DMS 273 treated with DMSO at 0.1 percent for 48 hours (cell line): ENCODE results near the gene PPEF1.
"Not testable (repeated sequence)": the region's sequence is repeated elsewhere in the genome, so short reads cannot be mapped to it uniquely, and the experiment has no call there.

Source experiments
- DNase-seq: peaks from one replicate; lab custom pipeline; 2025; lab: John Stamatoyannopoulos, UW

Gene PPEF1

DNA sequence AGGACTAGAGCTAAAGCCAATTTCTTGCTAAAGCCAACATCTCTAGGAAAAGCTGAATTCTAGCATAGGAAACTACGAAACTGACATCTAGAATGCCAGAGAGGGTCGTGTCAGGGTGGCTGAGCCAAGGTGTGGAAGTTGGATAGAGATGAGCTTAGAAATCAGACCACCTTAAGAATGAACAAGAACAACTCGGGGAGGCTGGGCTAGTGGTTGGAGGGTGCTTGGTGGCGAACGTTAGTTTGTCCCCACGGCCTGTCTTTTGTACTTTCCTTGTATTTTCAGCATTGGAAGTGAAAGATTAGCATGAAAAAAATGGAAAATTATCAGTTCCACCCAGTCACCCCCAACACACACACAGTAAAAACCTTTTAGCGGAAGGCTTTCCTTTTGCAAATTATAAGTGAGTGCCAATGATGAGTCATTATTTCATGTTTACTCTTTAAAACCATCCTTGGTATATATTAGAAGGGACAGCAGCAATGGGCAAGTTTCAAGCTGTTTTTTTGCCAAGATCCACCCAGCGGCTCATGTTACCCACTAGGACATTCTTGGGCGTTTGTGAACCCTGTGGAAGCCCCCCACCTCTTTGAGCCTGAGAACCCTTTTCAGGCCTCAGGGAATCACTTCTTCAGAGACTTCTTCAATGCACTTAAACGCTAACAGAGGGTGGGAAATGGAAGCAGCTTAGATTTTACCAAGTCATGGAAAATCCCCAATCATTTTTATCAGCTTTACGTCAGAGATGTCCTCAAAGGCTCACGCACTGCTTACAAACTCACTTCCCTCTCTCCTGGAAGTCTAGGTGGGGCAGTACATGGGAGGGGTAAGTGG, 4.9 kb upstream of the PPEF1 start:
- no peak for DNase-seq

- DNase-seq: no peak
Measured at GRCh38 chrX:18709833-18710232, 2.4 kb downstream of the PPEF1 start.

GRCh38 chrX:18714910-18715309, 7.5 kb downstream of the PPEF1 start:
- DNase-seq: no peak

GRCh38 chrX:18719852-18720251, 12.4 kb downstream of the PPEF1 start:
- DNase-seq: no peak

DNA sequence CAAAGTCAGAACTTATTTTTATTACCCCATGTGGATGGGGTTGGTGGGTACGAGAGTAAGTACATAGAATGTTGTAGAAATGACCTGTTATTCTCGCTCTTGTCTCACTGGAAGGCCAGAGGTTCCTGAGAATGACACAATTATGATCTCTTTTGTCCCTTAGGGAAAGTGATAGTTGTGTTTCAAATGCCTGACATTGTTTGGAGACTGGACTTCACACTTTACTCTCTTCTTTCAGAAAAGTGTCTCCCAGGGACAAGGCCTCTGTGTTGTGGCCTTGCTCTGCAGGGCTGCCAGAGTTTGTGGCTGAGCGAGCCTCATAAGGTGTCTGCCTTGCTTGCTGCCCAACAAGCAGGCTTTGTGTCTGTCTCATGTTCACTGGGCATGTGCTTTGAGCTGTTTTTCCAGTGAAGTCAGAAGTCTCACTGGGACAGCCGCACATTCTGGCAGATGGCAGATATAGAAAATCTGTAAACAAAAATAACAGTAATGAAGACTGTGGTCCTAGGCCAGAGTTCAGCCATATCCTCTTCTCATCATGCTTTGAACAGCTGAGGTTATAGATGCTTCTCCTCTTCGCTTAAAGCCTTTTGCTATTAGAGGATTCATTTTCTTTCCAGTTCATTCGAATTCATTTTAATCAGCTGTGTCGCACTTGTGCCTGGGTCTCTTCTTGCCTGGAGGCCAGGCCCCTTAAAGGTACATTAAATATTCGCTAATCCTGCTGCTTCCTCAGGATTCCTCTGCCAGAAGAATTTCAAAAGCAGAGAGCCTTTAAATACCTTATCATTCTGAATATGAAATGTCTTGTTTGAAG, 14.4 kb downstream of the PPEF1 start:
- DNase-seq: no peak

DNA sequence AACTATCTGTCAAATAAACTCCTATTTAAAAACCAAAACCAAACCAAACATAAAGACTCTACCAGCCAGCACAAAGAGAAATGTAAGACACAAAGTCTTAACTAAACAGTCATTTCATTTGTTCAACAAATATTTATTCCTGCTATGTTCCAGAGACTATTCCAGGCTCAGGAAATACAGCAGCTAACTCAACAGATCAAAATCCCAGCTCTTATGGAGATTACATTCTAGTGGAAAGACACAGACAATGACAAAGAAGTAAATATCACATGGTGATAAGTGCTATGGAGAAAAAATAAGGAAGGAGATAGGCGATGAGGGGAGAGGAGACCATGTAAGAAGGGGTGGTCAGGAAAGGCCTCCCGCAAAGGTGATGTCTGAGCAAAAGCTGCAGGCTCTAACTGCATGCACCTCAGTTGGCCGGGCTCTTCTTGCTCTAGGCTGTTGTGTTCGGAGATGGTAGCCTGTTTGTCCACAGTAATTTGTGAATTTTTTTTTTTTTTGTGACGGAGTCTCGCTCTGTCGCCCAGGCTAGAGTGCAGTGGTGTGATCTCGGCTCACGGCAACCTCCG, 15.1 kb downstream of the PPEF1 start:
- no peak for DNase-seq

- DNase-seq: no peak
Measured at GRCh38 chrX:18725310-18725943, 18.0 kb downstream of the PPEF1 start.

DNA sequence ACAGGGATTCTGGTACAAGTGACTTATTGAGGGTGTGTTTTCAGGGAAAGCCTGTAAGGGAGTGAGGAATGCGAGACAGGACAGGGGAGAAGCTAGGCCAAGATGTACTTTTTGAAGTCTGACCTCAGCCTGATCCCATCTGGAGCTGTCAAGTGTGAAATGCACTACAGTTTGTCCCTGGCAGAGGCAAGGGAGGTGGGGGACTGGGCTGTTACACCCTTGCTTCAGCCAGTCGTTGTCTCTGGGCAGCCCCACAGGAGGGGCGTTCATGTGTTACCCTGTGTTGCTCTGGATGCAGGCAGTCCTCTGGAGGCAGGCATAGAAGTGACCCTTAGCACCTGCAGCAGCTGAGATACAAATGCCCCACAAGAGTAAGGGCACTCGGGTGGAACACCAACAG, 25.8 kb downstream of the PPEF1 start:
- no peak for DNase-seq

DNA sequence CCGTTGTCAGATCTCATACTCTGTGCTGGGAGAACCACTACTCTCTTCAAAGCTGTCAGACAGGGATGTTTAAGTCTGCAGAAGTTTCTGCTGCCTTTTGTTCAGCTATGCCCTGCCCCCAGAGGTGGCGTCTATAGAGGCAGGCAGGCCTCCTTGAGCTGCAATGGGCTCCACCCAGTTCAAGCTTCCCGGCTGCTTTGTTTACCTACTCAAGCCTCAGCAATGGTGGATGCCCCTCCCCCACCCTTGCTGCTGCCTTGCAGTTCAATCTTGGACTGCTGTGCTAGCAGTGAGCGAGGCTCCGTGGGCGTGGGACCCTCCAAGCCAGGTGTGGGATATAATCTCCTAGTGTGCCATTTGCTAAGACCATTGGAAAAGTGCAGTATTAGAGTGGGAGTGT, 32.2 kb downstream of the PPEF1 start:
- DNase-seq: not testable (repeated sequence)

GRCh38 chrX:18748499-18748898, 41.1 kb downstream of the PPEF1 start:
- DNase-seq: no peak

- DNase-seq: no peak
Measured at GRCh38 chrX:18753631-18754030, 46.2 kb downstream of the PPEF1 start.

GRCh38 chrX:18755651-18756050, 48.2 kb downstream of the PPEF1 start:
- no peak for DNase-seq

- DNase-seq: no peak
Measured at GRCh38 chrX:18757956-18758932, 50.8 kb downstream of the PPEF1 start.

GRCh38 chrX:18761750-18762149, 54.3 kb downstream of the PPEF1 start:
- no peak for DNase-seq

DNA sequence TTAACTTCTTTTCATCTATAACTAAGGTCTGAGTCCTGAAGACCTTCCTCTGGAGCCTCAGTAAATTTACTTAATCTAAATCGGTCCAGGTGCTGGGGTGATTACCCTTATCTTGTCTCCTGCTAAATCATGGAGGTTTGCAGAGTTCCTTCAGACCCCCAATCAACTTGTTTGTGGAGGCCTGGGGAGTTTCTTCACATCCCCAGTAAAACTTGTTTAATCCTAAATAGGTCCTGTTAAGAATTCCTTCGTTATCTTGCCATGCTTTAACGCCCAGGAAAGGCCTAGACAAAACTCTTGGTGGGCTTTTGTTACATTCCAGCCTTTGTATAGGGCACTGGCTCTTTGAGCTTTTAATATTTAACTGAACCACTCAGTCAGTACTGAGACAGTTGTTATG, 55.7 kb downstream of the PPEF1 start:
- DNase-seq: not testable (repeated sequence)

DNA sequence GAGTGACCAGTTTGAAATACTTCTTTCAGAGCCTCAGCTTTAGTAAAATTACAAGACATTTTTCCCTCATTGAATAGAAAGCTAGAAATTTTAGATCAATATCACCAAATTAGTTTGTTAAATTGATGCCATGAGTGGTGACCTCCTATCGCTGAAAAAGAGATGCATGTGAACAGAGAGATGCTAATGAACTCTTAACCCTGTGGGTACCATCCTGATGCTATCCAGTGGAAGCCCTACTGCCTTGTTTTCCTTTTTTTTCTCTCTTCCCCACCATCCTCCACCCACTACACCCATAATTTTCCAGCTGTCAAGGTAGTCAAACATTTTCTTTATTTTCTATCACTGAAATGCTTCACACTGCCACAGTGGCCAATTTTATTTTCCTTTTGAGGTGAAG, 61.9 kb downstream of the PPEF1 start:
- DNase-seq: no peak

GRCh38 chrX:18769812-18770573, 62.5 kb downstream of the PPEF1 start:
- DNase-seq: no peak

DNA sequence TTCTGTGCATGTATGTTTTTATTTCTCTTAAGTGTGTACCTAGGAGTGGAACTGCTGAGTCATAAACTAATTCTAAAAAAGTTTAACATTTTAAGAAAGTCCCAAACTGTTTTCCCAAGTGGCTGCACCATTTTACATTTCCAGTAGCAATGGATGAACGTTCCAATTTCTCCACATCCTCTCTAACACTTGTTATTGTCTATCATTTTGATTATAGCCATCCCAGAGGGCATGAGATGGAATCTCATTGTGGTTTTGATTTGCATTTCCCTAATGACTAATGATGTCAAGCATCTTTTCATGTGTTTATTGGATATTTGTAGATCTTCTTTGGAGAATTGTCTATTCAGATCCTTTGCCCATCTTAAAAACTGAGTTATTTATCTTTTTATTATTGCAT, 82.5 kb downstream of the PPEF1 start:
- DNase-seq: no peak

DNA sequence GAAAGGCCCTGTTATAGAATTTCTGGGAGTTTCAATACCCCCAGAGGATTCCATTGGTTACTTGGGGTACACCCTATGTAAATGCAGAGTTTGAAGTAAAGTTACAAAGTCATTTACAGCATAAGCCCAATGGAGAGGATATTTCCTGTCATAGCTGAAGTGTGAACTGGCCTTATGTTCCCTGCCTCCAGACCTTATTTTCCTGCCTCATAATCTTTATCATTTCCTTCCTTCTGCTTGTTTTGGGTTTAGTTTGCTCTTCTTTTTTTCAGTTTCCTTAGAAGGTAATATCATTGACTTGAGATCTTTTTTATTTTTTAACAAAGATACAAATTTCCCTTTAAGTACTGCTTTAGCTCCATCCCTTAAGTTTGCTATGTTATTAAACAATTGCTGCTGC, 85.4 kb downstream of the PPEF1 start:
- no peak for DNase-seq

GRCh38 chrX:18793601-18794089, 86.2 kb downstream of the PPEF1 start:
- DNase-seq: no peak
